Measurements from ENCODE around the gene ACSL3.

Gene ACSL3

DNA sequence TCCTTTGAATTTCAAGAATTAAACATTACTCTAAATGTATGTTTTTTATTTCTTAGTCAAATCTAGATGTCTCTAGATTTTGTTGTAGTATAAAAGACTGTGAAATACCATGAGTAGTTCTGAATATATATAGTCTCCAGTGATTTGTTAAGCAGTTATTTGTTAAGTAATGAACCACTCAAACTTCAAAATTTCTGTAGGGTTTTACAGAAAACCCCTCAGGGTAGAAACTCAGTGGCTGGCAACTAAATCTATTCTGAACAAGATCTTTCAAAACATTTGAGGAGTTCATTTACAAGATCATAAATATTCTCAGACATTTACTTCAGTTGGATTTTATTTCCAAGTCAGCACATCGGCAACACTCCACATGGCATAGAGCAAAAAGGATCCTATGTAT, 35.8 kb upstream of the ACSL3 start:
- no peaks in the 10 kb centered on the region for H3K9me3 Mint-ChIP-seq
- no peaks in the 10 kb centered on the region for H3K36me3 Mint-ChIP-seq (ENCODE audit: low read depth)
- H3K4me3 Mint-ChIP-seq, result no peak overlapping the region
- peaks cover under 1% of the 10 kb centered on the region for H3K4me1 Mint-ChIP-seq
- H3K27ac Mint-ChIP-seq, result no peak overlapping the region
- H3K27me3 Mint-ChIP-seq (ENCODE audit: low read depth), result no peaks in the 10 kb centered on the region
- TF ChIP-seq, protein P1, sequence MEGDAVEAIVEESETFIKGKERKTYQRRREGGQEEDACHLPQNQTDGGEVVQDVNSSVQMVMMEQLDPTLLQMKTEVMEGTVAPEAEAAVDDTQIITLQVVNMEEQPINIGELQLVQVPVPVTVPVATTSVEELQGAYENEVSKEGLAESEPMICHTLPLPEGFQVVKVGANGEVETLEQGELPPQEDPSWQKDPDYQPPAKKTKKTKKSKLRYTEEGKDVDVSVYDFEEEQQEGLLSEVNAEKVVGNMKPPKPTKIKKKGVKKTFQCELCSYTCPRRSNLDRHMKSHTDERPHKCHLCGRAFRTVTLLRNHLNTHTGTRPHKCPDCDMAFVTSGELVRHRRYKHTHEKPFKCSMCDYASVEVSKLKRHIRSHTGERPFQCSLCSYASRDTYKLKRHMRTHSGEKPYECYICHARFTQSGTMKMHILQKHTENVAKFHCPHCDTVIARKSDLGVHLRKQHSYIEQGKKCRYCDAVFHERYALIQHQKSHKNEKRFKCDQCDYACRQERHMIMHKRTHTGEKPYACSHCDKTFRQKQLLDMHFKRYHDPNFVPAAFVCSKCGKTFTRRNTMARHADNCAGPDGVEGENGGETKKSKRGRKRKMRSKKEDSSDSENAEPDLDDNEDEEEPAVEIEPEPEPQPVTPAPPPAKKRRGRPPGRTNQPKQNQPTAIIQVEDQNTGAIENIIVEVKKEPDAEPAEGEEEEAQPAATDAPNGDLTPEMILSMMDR (IDR thresholded peaks at IDR 0.05; ENCODE audit: unreplicated experiment in 3 of 3), result no peak

DNA sequence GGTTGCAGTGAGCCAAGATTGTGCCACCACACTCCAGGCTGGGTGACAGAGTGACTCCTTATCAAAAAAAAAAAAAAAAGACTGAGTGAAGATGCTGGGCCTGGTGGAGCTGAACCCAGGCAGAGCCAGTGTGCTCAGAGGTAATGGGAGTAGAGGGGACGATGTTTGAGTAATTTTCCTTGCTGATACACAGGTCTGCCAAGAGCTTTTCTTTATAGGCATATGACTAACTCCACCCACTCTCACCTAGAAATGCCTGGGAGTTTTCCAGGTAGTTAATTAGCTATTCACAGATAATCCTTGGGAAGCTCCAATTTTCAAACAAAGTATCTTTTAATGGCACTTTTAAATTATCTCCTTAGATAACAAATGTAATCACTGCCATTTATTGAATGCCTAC, 33.4 kb upstream of the ACSL3 start:
- H3K36me3 Mint-ChIP-seq (ENCODE audit: low read depth), result no peaks in the 10 kb centered on the region
- TF ChIP-seq, protein P1 (IDR thresholded peaks at IDR 0.05; ENCODE audit: unreplicated experiment in 3 of 3), result no peak
- H3K4me3 Mint-ChIP-seq, result no peak overlapping the region
- no peaks in the 10 kb centered on the region for H3K27me3 Mint-ChIP-seq (ENCODE audit: low read depth)
- H3K27ac Mint-ChIP-seq, result no peak overlapping the region
- H3K9me3 Mint-ChIP-seq, result no peaks in the 10 kb centered on the region
- peaks cover 16% of the 10 kb centered on the region for H3K4me1 Mint-ChIP-seq

DNA sequence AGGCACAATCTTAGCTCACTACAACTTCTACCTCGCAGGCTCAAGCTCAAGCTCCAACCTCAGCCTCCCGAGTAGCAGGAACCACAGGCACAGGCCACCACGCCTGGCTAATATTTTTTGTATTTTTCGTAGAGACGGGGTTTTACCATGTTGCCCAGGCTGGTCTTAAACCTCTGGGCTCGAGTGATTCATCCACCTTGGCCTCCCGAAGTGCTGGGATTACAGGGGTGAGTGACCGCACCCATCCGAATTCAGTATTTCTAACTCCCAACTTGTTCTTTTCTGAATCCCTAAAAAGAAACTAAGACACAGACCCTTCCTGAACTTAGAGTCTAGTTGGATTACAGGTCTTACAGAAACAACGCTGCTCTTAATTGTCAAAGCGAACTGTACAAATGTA, 32.3 kb upstream of the ACSL3 start:
- H3K4me1 Mint-ChIP-seq, result peaks cover 16% of the 10 kb centered on the region
- no peak overlapping the region for H3K4me3 Mint-ChIP-seq
- no peaks in the 10 kb centered on the region for H3K27me3 Mint-ChIP-seq (ENCODE audit: low read depth)
- TF ChIP-seq, protein P1 (IDR thresholded peaks at IDR 0.05; ENCODE audit: unreplicated experiment in 3 of 3), result no peak
- H3K27ac Mint-ChIP-seq, result no peak overlapping the region
- no peaks in the 10 kb centered on the region for H3K9me3 Mint-ChIP-seq
- no peaks in the 10 kb centered on the region for H3K36me3 Mint-ChIP-seq (ENCODE audit: low read depth)

DNA sequence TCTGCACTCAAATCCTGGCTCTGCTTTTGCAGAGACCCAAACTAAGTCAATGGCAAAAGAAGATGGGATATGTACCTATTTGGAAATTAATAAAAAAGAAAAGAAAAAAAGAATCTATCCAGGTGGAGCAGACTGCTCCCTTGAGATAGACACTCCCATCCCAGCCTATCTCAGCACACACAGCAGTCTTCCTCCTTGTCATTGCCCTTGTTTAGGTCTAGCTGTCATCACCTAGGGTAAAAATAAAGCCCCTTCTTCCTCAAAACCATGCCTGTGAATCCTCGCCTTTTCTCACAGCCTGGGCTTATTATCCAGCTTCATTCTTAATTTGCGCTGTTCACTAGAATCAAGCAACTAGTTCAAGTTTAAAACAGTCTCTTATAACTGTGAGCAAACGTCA, 30.7 kb upstream of the ACSL3 start:
- Mint-ChIP-seq H3K9me3 (no peaks in the 10 kb centered on the region), H3K4me3 (no peak overlapping the region), H3K27ac (no peak overlapping the region), H3K36me3 (ENCODE audit: low read depth) (no peaks in the 10 kb centered on the region), H3K27me3 (ENCODE audit: low read depth) (no peaks in the 10 kb centered on the region), H3K4me1 (peaks cover 17% of the 10 kb centered on the region)
- TF ChIP-seq, protein P1 (IDR thresholded peaks at IDR 0.05; ENCODE audit: unreplicated experiment in 3 of 3), result no peak

DNA sequence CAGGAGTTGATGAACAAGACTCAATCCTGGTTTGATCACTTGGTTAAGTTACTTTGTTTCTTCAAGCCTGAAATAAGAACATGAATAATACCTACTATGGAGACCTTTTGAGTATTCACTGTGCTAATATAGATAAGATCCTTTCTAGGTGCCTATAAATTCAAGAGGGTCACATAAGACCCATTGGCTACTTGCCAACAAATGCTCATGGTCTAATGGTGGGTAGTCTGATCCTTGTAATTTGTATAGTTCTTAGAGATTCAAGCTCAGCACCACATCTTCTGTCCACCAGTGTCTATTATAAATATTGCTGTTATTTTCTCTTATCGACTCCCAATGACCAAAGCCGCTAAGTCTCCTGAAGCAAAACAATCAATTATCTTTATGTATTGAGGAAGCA, 27.4 kb upstream of the ACSL3 start:
- TF ChIP-seq, protein P1 (IDR thresholded peaks at IDR 0.05; ENCODE audit: unreplicated experiment in 3 of 3), result no peak
- H3K27ac Mint-ChIP-seq, result no peak overlapping the region
- no peaks in the 10 kb centered on the region for H3K9me3 Mint-ChIP-seq
- H3K36me3 Mint-ChIP-seq (ENCODE audit: low read depth), result no peaks in the 10 kb centered on the region
- H3K4me1 Mint-ChIP-seq, result peaks cover 28% of the 10 kb centered on the region
- H3K27me3 Mint-ChIP-seq (ENCODE audit: low read depth), result no peaks in the 10 kb centered on the region
- H3K4me3 Mint-ChIP-seq, result no peak overlapping the region

DNA sequence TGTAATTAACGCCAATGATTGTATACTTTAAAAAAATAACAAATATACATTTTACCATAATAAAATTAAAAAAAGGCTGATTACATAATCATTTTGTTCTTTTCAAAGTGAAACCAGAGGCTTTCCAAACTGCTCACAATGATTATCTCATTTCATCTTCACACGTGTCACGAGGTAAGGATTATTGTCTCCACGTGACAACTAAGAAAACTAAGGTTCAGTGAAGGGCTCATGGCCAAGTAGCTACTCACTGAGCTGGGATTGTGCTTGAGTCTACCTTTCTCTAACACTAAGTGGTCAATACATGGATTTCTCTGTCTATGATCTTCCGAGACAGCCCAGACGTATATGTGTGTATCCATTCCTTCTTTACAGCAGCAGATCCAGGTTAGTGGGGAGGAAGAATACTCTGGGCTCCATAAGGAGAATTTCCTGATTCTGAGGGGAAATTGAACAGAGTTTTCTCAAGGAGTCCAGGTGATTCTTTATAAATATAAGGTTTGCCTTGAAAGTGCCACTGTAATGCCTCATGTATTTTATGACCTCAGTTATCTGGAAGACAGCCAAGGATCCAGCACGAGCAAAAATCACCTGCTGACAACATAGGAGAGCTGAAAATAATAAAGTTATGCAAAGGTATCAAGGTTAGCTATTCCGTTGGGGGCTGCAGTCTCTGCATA, 25.6 kb upstream of the ACSL3 start:
- no peaks in the 10 kb centered on the region for H3K36me3 Mint-ChIP-seq (ENCODE audit: low read depth)
- TF ChIP-seq, protein P1 (IDR thresholded peaks at IDR 0.05; ENCODE audit: unreplicated experiment in 3 of 3), result no peak
- no peaks in the 10 kb centered on the region for H3K9me3 Mint-ChIP-seq
- H3K27me3 Mint-ChIP-seq (ENCODE audit: low read depth), result no peaks in the 10 kb centered on the region
- H3K4me3 Mint-ChIP-seq, result no peak overlapping the region
- peak overlapping the region; percentile 14 to 68 (median 59) for H3K27ac Mint-ChIP-seq
- H3K4me1 Mint-ChIP-seq, result peaks cover 25% of the 10 kb centered on the region

Measured in nephron (organoid).